Measurements from ENCODE around the gene ETFA.

Gene ETFA

DNA sequence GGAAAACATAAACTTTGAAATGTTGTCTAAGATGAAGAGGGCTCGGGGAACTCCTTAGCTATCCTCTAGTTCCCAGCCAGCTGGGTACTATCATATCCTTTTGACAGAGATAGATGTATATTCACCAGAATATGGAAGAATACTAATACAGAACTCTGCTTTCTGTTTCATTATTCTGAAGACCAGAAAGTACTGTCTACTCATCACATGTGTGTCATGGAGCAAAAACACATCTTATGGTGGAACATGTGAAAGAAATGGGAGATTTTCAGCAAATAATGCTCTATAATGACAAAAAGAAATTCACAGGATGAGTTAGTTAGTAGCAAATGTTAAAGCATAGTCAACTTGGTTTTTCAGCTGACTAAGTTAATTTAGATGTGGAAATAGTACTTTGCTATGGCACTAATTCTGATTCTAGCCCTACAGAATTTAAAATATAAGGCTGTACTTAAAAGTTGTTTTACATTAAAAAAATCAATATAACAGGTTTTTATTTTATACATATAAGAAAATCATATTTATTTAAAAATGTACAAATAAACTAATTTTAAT is 41.8 kb upstream of the ETFA start:
- TF ChIP-seq CTCF (IDR thresholded peaks at IDR 0.05; ENCODE audit: low read depth, low read length, missing control alignments): no peak
- DNase-seq (ENCODE audit: low read depth): no peak
- H3K4me3 ChIP-seq (ENCODE audit: low read depth, low read length): no peak overlapping the region

- no peak for DNase-seq (ENCODE audit: low read depth)
- no peak overlapping the region for H3K4me3 ChIP-seq (ENCODE audit: low read depth, low read length)
- TF ChIP-seq CTCF (IDR thresholded peaks at IDR 0.05; ENCODE audit: low read depth, low read length, missing control alignments): no peak
Observed at GRCh38 chr15:76349301-76350070, 38.2 kb upstream of the ETFA start.

DNA sequence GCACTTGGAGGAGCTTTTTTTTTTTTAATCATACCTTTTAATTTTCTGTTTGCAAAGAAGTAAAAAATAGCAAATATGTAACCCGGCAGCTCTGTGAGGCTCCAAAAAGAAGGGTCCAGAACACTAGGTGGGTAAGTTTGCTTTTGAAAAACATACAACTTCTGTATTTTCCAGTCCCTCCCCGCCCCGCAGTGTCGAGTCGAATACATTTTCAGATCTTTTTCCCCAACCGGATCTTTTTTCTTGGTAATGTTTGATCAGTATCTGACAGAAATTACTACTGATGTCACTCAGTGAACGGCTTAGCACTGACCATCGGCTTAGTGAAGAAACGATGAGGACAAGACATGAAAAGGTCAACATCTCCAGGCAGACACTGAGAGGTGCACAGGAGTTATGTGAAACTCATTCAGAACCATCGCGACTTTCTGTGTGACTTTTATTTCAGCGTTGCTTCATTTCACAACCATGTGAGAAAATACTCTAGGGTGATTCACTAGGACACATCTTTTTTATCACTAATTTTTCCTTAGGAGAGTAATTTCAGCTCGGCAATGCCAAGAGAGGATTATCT is 36.3 kb upstream of the ETFA start:
- no peak overlapping the region for H3K4me3 ChIP-seq (ENCODE audit: low read depth, low read length)
- DNase-seq (ENCODE audit: low read depth): no peak
- TF ChIP-seq CTCF (IDR thresholded peaks at IDR 0.05; ENCODE audit: low read depth, low read length, missing control alignments): no peak

- H3K4me3 ChIP-seq (ENCODE audit: low read depth, low read length): peak overlapping the region; percentile 64
- no peak for DNase-seq (ENCODE audit: low read depth)
- no peak for TF ChIP-seq CTCF (IDR thresholded peaks at IDR 0.05; ENCODE audit: low read depth, low read length, missing control alignments)
Observed at GRCh38 chr15:76346669-76347481, 35.6 kb upstream of the ETFA start.

- no peak for TF ChIP-seq CTCF (IDR thresholded peaks at IDR 0.05; ENCODE audit: low read depth, low read length, missing control alignments)
Observed at GRCh38 chr15:76345880-76346668, 34.8 kb upstream of the ETFA start.

DNA sequence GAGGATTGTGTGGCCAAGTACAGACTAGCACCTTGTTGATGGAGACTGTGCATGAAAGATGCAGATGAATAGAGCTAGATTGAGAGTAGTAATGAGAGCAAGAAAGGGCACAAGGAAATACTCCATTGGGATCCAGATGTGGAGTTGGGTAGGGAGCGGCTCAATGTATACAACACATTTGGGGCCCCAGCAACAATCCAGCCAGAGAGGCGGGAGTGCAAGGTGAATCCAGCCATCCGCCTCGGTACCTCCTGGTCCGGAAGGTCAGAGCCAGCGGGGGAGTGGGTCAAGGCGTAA is 34.3 kb upstream of the ETFA start:
- H3K4me3 ChIP-seq (ENCODE audit: low read depth, low read length): no peak overlapping the region; the same call in 1 of the 2 replicates

More at GRCh38 chr15:76345880-76346668, 34.8 kb upstream of the ETFA start:
- peak overlapping the region; percentile 64 for H3K4me3 ChIP-seq (ENCODE audit: low read depth, low read length)
- no peak for DNase-seq (ENCODE audit: low read depth)

More for the DNA sequence above, 34.3 kb upstream of the ETFA start:
- DNase-seq (ENCODE audit: low read depth): no peak
- no peak for TF ChIP-seq CTCF (IDR thresholded peaks at IDR 0.05; ENCODE audit: low read depth, low read length, missing control alignments)

All from GM12864 (cell line).